ENCODE data around the gene AGBL5. TPM values are rescaled to one million over a fixed set of nuclear protein-coding genes. Genes with fewer than 3 reads are reported as not detected.

The AGBL5 gene
- total and polyA plus RNA-seq, 9 of the 15 experiments (the other 6 are each of a cell fraction or from before 2014, with no cell fraction given): 3.3 to 52.7 (median 26.2) TPM

DNA sequence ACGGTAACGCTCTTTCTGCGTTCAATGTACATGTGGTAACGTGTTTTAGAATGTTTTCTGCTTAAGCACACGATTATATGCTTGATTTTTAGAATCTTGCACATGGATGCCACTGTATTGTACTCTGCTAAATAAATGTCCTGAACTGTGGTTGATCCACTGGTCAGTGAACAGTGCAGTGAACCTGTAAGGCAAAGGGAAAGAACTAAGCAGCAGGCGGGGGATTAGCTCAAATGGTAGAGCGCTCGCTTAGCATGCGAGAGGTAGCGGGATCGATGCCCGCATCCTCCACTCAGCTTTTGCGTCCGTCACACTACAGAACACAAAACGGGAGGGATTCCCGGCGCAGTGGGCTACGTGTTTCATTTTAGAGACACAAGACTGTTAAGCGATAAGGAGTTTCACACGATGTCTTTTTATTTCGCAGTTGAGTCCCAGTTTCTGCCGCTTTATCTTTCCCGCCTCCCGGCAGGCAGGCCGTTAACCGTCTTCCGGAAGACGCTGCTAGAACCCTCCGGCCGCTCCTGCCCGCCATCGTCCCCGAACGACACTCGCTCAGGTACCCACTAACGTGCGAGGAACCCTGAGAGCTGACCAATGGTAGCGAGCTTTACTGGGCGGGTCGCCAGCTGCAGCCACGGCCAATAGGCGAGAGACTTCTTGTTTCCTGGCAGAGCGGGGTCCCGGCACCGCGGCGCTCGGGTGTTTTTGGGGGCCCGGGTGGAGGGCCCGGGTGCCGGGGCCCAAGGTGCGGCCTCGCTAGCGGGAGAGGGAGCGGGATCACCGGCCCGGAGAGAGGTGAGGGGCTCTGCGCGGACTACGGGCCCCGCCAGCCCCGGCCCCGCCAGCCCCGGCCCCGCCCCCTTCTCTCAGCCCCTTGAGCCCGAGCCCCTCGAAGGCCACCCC is at the start of gene AGBL5 (continued):
- peak; percentile 20 to 59; a peak in 1 of 4 replicates for TF ChIP-seq RCOR1 (IDR thresholded peaks at IDR 0.05; ENCODE audit: borderline replicate concordance in 1 of 2, low read depth in 2 of 2, low read length in 2 of 2)
- TF ChIP-seq TRIM24 (IDR thresholded peaks at IDR 0.05): peak in 1 of 2 experiments; percentile 71; a peak in 2 of 4 replicates
- no peak for TF ChIP-seq EGR1 (conservative IDR thresholded peaks at IDR 0.05)
- TF ChIP-seq ZKSCAN3 (CRISPR knock-in tag; IDR thresholded peaks at IDR 0.05): no peak
- peak; percentile 44; the same call in 1 of the 2 replicates for TF ChIP-seq ZNF197 (CRISPR knock-in tag; IDR thresholded peaks at IDR 0.05; ENCODE audit: low read depth)
- TF ChIP-seq TBP (optimal IDR thresholded peaks at IDR 0.05; ENCODE audit: low read depth, low read length): peak; percentile 98
- peak; percentile 80 for TF ChIP-seq POLR2A (conservative IDR thresholded peaks at IDR 0.05)
- TF ChIP-seq NFYB (IDR thresholded peaks at IDR 0.05; ENCODE audit: extremely low read depth, insufficient read length): peak; percentile 78
- TF ChIP-seq KLF13 (tag; IDR thresholded peaks at IDR 0.05; ENCODE audit: borderline replicate concordance, low read depth): peak; percentile 42
- peak in 1 of 2 experiments; percentile 27; a peak in 1 of 4 replicates for TF ChIP-seq SIN3A (IDR thresholded peaks at IDR 0.05; ENCODE audit: borderline replicate concordance in 2 of 2, control insufficient read depth in 1 of 2, low read depth in 2 of 2, low read length in 2 of 2)
- no peak for TF ChIP-seq MECOM (CRISPR knock-in tag; IDR thresholded peaks at IDR 0.05)
- TF ChIP-seq ESRRB (CRISPR knock-in tag; IDR thresholded peaks at IDR 0.05; ENCODE audit: borderline replicate concordance): peak; percentile 14; the same call in 1 of the 2 replicates
- TF ChIP-seq HNRNPUL1 (IDR thresholded peaks at IDR 0.05; ENCODE audit: low read length): peak; percentile 88
- peak; percentile 67 for TF ChIP-seq CREM (IDR thresholded peaks at IDR 0.05; ENCODE audit: low read depth)
- TF ChIP-seq POLR2H (tag; IDR thresholded peaks at IDR 0.05; ENCODE audit: low read depth): peak; percentile 100
- TF ChIP-seq ELF4 (CRISPR knock-in tag; IDR thresholded peaks at IDR 0.05): 0 out of 2 replicates have a peak, but pooled peaks have one; percentile 21
- no peak for TF ChIP-seq ZNF282 (CRISPR knock-in tag; IDR thresholded peaks at IDR 0.05)
- TF ChIP-seq, protein P1, sequence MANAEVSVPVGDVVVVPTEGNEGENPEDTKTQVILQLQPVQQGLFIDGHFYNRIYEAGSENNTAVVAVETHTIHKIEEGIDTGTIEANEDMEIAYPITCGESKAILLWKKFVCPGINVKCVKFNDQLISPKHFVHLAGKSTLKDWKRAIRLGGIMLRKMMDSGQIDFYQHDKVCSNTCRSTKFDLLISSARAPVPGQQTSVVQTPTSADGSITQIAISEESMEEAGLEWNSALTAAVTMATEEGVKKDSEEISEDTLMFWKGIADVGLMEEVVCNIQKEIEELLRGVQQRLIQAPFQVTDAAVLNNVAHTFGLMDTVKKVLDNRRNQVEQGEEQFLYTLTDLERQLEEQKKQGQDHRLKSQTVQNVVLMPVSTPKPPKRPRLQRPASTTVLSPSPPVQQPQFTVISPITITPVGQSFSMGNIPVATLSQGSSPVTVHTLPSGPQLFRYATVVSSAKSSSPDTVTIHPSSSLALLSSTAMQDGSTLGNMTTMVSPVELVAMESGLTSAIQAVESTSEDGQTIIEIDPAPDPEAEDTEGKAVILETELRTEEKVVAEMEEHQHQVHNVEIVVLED (CRISPR knock-in tag; IDR thresholded peaks at IDR 0.05): peak; percentile 50
- TF ChIP-seq RFX1 (IDR thresholded peaks at IDR 0.05): peak; percentile 85
- 0 out of 2 replicates have a peak, but pooled peaks have one; percentile 67 for TF ChIP-seq PHB (CRISPR knock-in tag; IDR thresholded peaks at IDR 0.05)
- TF ChIP-seq, protein P2, sequence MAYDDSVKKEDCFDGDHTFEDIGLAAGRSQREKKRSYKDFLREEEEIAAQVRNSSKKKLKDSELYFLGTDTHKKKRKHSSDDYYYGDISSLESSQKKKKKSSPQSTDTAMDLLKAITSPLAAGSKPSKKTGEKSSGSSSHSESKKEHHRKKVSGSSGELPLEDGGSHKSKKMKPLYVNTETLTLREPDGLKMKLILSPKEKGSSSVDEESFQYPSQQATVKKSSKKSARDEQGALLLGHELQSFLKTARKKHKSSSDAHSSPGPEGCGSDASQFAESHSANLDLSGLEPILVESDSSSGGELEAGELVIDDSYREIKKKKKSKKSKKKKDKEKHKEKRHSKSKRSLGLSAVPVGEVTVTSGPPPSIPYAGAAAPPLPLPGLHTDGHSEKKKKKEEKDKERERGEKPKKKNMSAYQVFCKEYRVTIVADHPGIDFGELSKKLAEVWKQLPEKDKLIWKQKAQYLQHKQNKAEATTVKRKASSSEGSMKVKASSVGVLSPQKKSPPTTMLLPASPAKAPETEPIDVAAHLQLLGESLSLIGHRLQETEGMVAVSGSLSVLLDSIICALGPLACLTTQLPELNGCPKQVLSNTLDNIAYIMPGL (CRISPR knock-in tag; IDR thresholded peaks at IDR 0.05): peak; percentile 100
- TF ChIP-seq, protein P3, sequence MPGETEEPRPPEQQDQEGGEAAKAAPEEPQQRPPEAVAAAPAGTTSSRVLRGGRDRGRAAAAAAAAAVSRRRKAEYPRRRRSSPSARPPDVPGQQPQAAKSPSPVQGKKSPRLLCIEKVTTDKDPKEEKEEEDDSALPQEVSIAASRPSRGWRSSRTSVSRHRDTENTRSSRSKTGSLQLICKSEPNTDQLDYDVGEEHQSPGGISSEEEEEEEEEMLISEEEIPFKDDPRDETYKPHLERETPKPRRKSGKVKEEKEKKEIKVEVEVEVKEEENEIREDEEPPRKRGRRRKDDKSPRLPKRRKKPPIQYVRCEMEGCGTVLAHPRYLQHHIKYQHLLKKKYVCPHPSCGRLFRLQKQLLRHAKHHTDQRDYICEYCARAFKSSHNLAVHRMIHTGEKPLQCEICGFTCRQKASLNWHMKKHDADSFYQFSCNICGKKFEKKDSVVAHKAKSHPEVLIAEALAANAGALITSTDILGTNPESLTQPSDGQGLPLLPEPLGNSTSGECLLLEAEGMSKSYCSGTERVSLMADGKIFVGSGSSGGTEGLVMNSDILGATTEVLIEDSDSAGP (CRISPR knock-in tag; IDR thresholded peaks at IDR 0.05): peak; percentile 78
